SK-N-SH treated with all-trans-retinoic acid at 6 μM for 48 hours (cell line): ENCODE data around the gene PTGER3.

ENCODE experiments used
- CREB5 ChIP-seq: fragments of 250-450 bp; sonication (Bioruptor Pico); IDR thresholded peaks from 2 replicates; pipeline ENCODE4 v1.5.1; 2020; ENCODE audit warnings: low read depth, mild to moderate bottlenecking, moderate library complexity
- ISL1 ChIP-seq: fragments of 250-450 bp; sonication (Bioruptor Pico); IDR thresholded peaks from 2 replicates; pipeline ENCODE4 v2.1.2; 2022; ENCODE audit warnings: mild to moderate bottlenecking, moderate library complexity
- PATZ1 ChIP-seq: fragments of 250-450 bp; sonication (Bioruptor Pico); IDR thresholded peaks from 2 replicates; pipeline ENCODE4 v1.8.0; 2020; ENCODE audit warnings: mild to moderate bottlenecking, moderate library complexity, borderline replicate concordance
- TOX ChIP-seq: fragments of 250-450 bp; sonication (Bioruptor Pico); IDR thresholded peaks from 2 replicates; pipeline ENCODE4 v1.8.0; 2021; ENCODE audit warnings: mild to moderate bottlenecking, moderate library complexity, borderline replicate concordance
- ZFP30 ChIP-seq: fragments of 450-650 bp; formaldehyde crosslinking; IDR thresholded peaks from 2 replicates; pipeline ENCODE4 v1.5.0; 2022; ENCODE audit warnings: mild to moderate bottlenecking, moderate library complexity

- TF ChIP-seq PATZ1 (no peak), CREB5 (CRISPR knock-in tag) (no peak), ISL1 (no peak), ZFP30 (CRISPR knock-in tag) (no peak), TOX (CRISPR knock-in tag) (no peak)
Observed at GRCh38 chr1:71049951-71050598, 2.5 kb upstream of the PTGER3 start.
